ENCODE results near the gene CD36. TPM values are rescaled to one million over a fixed set of nuclear protein-coding genes. Genes with fewer than 3 reads are reported as not detected.
A peak's percentile ranks its signal among the peaks of the same experiment; 100 is the strongest.

Gene CD36
- total and polyA plus RNA-seq, 2 of the 8 experiments (the other 6 are each of a cell fraction or from before 2014, with no cell fraction given) = 0.33 to 0.60 TPM

- TF ChIP-seq RAD21 (IDR thresholded peaks at IDR 0.05 in 1 of 2, conservative IDR thresholded peaks at IDR 0.05 in 1 of 2; ENCODE audit: low read depth in 2 of 2, low read length in 2 of 2) = peak; percentile 91 to 92
- TF ChIP-seq, protein P1, sequence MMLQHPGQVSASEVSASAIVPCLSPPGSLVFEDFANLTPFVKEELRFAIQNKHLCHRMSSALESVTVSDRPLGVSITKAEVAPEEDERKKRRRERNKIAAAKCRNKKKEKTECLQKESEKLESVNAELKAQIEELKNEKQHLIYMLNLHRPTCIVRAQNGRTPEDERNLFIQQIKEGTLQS (IDR thresholded peaks at IDR 0.05; ENCODE audit: insufficient read depth, low read depth, low read length) = no peak
- no peak for TF ChIP-seq CHD2 (IDR thresholded peaks at IDR 0.05; ENCODE audit: low read length)
- TF ChIP-seq, protein P2, sequence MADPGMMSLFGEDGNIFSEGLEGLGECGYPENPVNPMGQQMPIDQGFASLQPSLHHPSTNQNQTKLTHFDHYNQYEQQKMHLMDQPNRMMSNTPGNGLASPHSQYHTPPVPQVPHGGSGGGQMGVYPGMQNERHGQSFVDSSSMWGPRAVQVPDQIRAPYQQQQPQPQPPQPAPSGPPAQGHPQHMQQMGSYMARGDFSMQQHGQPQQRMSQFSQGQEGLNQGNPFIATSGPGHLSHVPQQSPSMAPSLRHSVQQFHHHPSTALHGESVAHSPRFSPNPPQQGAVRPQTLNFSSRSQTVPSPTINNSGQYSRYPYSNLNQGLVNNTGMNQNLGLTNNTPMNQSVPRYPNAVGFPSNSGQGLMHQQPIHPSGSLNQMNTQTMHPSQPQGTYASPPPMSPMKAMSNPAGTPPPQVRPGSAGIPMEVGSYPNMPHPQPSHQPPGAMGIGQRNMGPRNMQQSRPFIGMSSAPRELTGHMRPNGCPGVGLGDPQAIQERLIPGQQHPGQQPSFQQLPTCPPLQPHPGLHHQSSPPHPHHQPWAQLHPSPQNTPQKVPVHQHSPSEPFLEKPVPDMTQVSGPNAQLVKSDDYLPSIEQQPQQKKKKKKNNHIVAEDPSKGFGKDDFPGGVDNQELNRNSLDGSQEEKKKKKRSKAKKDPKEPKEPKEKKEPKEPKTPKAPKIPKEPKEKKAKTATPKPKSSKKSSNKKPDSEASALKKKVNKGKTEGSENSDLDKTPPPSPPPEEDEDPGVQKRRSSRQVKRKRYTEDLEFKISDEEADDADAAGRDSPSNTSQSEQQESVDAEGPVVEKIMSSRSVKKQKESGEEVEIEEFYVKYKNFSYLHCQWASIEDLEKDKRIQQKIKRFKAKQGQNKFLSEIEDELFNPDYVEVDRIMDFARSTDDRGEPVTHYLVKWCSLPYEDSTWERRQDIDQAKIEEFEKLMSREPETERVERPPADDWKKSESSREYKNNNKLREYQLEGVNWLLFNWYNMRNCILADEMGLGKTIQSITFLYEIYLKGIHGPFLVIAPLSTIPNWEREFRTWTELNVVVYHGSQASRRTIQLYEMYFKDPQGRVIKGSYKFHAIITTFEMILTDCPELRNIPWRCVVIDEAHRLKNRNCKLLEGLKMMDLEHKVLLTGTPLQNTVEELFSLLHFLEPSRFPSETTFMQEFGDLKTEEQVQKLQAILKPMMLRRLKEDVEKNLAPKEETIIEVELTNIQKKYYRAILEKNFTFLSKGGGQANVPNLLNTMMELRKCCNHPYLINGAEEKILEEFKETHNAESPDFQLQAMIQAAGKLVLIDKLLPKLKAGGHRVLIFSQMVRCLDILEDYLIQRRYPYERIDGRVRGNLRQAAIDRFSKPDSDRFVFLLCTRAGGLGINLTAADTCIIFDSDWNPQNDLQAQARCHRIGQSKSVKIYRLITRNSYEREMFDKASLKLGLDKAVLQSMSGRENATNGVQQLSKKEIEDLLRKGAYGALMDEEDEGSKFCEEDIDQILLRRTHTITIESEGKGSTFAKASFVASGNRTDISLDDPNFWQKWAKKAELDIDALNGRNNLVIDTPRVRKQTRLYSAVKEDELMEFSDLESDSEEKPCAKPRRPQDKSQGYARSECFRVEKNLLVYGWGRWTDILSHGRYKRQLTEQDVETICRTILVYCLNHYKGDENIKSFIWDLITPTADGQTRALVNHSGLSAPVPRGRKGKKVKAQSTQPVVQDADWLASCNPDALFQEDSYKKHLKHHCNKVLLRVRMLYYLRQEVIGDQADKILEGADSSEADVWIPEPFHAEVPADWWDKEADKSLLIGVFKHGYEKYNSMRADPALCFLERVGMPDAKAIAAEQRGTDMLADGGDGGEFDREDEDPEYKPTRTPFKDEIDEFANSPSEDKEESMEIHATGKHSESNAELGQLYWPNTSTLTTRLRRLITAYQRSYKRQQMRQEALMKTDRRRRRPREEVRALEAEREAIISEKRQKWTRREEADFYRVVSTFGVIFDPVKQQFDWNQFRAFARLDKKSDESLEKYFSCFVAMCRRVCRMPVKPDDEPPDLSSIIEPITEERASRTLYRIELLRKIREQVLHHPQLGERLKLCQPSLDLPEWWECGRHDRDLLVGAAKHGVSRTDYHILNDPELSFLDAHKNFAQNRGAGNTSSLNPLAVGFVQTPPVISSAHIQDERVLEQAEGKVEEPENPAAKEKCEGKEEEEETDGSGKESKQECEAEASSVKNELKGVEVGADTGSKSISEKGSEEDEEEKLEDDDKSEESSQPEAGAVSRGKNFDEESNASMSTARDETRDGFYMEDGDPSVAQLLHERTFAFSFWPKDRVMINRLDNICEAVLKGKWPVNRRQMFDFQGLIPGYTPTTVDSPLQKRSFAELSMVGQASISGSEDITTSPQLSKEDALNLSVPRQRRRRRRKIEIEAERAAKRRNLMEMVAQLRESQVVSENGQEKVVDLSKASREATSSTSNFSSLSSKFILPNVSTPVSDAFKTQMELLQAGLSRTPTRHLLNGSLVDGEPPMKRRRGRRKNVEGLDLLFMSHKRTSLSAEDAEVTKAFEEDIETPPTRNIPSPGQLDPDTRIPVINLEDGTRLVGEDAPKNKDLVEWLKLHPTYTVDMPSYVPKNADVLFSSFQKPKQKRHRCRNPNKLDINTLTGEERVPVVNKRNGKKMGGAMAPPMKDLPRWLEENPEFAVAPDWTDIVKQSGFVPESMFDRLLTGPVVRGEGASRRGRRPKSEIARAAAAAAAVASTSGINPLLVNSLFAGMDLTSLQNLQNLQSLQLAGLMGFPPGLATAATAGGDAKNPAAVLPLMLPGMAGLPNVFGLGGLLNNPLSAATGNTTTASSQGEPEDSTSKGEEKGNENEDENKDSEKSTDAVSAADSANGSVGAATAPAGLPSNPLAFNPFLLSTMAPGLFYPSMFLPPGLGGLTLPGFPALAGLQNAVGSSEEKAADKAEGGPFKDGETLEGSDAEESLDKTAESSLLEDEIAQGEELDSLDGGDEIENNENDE (IDR thresholded peaks at IDR 0.05; ENCODE audit: insufficient replicate concordance, low read length) = no peak
- no peak for TF ChIP-seq JUND (IDR thresholded peaks at IDR 0.05; ENCODE audit: low read length)
- no peak for TF ChIP-seq SP1 (IDR thresholded peaks at IDR 0.05; ENCODE audit: low read depth, low read length)
- no peak for TF ChIP-seq SIRT6 (IDR thresholded peaks at IDR 0.05; ENCODE audit: low read length)
- TF ChIP-seq ASH2L (IDR thresholded peaks at IDR 0.05; ENCODE audit: low read length) = no peak
Observed at GRCh38 chr7:80699045-80699638, 60.7 kb downstream of the CD36 start (continued).

Data from H1 (cell line).